Thymus (tissue), 11 donors: ENCODE results near the gene TMEM63B. TPM values are rescaled to one million over a fixed set of nuclear protein-coding genes. Genes with fewer than 3 reads are reported as not detected.

ENCODE experiments used
- DNase-seq, 9 donors: peaks; one replicate each; pipeline ENCODE4 v3.0.0-alpha.2; 2013; ENCODE audit warnings: low spot score in 9 of 9, low read depth in 6 of 9, missing footprints in 1 of 9
- H3K27ac ChIP-seq, 2 donors: one replicate each; pipeline ENCODE4 v1.5.1; 2013; ENCODE audit warnings: control low read depth in 1 of 2, low read depth in 1 of 2, low read length in 1 of 2, mild to moderate bottlenecking in 1 of 2, moderate library complexity in 1 of 2
- H3K27me3 ChIP-seq, 2 donors: one replicate each; pipeline ENCODE4 v1.5.1; 2013; ENCODE audit warnings: low read length in 1 of 2; ENCODE audit not compliant: control insufficient read depth in 2 of 2, insufficient read depth in 1 of 2
- H3K36me3 ChIP-seq, 2 donors: one replicate each; pipeline ENCODE4 v1.5.1; 2013; ENCODE audit warnings: low read length in 1 of 2, mild to moderate bottlenecking in 1 of 2, moderate library complexity in 1 of 2; ENCODE audit not compliant: control insufficient read depth in 2 of 2, insufficient read depth in 2 of 2
- H3K4me1 ChIP-seq, 2 donors: one replicate each; pipeline ENCODE4 v1.5.1; 2013; ENCODE audit warnings: low read length in 2 of 2; ENCODE audit not compliant: control insufficient read depth in 2 of 2, insufficient read depth in 2 of 2
- H3K4me3 ChIP-seq, 2 donors: one replicate each; pipeline ENCODE4 v1.5.1; 2013; ENCODE audit warnings: low read length in 2 of 2, control low read depth in 1 of 2, mild to moderate bottlenecking in 1 of 2
- H3K9me3 ChIP-seq, 2 donors: one replicate each; pipeline ENCODE4 v1.5.1; 2013; ENCODE audit warnings: low read length in 1 of 2, mild to moderate bottlenecking in 1 of 2; ENCODE audit not compliant: control insufficient read depth in 2 of 2, insufficient read depth in 1 of 2
- WGBS: extraction: QIAGEN DNeasy Blood & Tissue Kit; methylation state at CpG from one replicate; pipeline ENCODE4 v1.1.7; 2013; 5-methylcytosine and 5-hydroxymethylcytosine counted together
- polyA plus RNA-seq: library from polyadenylated mRNA; stranded (reverse); fragments of 200-250 nt; gene quantifications from one replicate; pipeline ENCODE4 v1.2.3, GENCODE V29; 2013
- total RNA-seq: library from RNA; stranded (reverse); fragments of 120-200 nt; gene quantifications from one replicate; pipeline ENCODE4 v1.2.4, GENCODE V29; 2013
- donor health status: healthy.

Gene TMEM63B
- total and polyA plus RNA-seq, 2 donors = 7.5 to 11.7 TPM

DNA sequence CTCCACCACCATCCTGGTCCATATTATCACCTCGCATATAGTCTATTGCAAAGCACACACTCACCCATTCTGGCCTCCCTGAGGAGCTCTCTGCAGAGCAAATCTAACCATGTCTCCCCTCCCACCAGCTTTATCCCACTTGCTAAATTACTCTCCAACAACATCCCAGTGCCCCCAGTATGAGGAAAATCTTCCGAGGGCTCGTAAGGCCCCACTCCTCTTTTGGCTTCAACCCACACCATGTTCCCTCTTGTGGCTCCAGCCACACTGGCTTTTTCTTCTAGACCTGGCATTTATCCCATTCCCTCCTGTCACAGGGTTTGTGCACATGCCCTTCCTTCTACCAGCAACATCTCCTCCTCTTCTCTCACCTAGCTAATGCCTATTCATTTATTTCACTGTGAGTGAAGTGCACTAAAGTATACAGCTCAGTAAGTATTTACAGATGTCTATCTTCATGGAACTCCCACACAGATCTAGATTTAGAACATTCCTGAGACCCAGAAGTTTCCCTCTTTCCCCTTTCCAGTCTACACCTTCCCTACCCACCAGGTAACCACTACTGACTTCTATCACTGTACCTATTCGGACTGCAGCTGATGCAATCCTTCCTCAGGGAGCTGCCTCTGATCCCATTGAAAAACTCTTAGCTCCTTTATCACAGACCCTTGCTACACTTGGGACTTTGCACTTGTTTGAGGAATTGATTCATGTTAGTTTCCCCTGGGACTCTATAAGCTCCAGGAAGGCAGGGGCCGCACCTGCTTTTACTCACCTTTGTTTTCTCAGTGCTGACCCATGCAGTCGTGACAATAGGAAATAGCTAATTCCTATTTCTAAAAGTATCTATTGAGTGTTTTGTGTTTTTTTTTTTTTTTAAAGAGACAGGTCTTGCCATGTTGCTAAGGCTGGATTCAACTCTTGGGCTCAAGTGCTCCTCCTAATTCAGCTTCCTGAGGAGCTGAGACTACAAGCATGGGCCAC is 15.6 kb upstream of the TMEM63B start:
- no peak overlapping the region for H3K4me3 ChIP-seq
- H3K36me3 ChIP-seq = peaks cover 56 to 76% of the 10 kb centered on the region in 2 donors
- no peak for DNase-seq
- H3K4me1 ChIP-seq = peaks cover 13 to 15% of the 10 kb centered on the region in 2 donors
- no peak overlapping the region for H3K27ac ChIP-seq
- H3K27me3 ChIP-seq = no peaks in the 10 kb centered on the region
- no peaks in the 10 kb centered on the region for H3K9me3 ChIP-seq
- WGBS = 90% methylated on average over 6 of the region's 6 CpGs

DNA sequence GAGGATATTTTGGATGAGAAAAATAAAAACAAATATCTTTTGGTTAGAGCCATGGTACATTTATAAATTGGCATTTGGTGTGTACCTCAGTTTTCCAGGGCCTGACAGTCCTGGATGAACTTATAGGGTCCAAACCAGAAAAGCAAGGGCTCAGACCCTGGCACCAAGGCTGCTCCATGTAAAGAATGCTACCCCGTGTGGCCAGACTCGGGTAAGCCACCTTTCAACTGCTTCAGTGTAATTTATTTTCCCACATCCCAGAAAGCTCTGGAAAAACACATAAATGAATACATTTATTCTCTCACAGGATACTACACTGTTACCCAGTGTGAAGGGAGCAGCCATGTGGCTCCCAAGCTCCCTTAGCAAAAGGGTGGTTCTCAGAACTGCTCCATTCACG is 13.9 kb upstream of the TMEM63B start:
- no peaks in the 10 kb centered on the region for H3K27me3 ChIP-seq
- DNase-seq = no peak
- no peak overlapping the region for H3K4me3 ChIP-seq
- no peak overlapping the region for H3K27ac ChIP-seq
- H3K36me3 ChIP-seq = peaks cover 53 to 70% of the 10 kb centered on the region in 2 donors
- 90% methylated on average over 3 of the region's 3 CpGs for WGBS
- no peaks in the 10 kb centered on the region for H3K9me3 ChIP-seq
- peaks cover 24% of the 10 kb centered on the region in 2 donors for H3K4me1 ChIP-seq

DNA sequence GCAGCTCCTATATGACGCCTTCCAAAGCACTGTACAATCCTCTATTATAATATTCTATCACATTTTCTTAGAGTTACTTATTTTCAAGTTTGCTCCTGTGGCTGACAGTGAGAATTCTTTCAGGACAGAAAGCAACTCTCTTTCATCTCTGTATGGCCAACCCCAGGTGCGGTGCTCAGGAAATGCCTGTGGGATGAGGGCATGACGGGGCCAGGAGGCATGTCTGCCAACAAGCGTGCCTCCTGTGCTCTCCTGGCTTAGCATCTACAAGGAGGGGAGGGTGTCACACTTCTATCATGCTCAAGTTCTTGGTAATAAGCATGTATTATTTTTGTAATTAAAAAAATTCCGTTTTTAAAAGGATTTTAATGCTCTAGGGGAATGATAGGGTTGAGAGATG is 11.5 kb upstream of the TMEM63B start:
- 42% methylated on average over 5 of the region's 5 CpGs for WGBS
- H3K4me1 ChIP-seq = peaks cover 24% of the 10 kb centered on the region in 2 donors
- no peak overlapping the region for H3K4me3 ChIP-seq
- no peak for DNase-seq
- H3K27ac ChIP-seq = no peak overlapping the region
- peaks cover 36 to 52% of the 10 kb centered on the region in 2 donors for H3K36me3 ChIP-seq
- H3K9me3 ChIP-seq = no peaks in the 10 kb centered on the region
- no peaks in the 10 kb centered on the region for H3K27me3 ChIP-seq

DNA sequence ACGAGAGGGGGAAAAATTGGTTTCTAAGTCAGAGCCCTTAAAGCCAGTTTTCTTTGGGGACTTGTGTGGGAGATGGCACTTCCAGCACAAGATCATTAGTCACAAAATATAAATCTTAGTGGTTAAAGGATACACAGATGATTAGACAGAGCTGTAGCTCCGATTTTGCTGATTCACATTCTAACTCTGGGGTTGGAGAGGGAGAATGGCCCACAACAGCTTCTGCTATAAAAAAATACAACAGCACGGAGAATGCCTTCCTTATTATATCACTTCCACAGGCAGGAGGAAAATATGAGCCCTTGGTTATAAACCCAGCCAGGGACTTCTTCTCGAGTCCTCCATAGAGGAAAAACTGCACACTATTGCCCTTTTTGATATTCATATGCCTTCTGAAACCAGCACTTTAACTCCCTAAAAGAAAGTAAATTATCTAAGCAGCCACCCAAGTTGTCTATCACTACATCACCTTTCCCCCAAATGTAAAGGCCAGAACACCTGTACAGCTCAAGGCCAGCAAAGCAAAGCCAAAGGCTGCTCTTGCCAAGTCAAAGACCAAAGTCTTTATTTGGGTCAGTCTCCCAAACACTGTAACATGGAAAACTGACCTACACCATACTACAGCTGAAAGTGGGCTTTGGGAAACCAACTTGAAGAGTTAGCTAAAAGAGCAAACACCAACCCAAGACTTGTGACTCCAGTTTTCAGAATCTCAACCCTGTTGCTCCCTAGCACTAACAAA is 10.5 kb upstream of the TMEM63B start:
- H3K27me3 ChIP-seq = no peaks in the 10 kb centered on the region
- peak overlapping the region in 1 of 2 donors; percentile 1 for H3K27ac ChIP-seq
- H3K9me3 ChIP-seq = no peaks in the 10 kb centered on the region
- 84% methylated on average over 4 of the region's 4 CpGs for WGBS
- no peak overlapping the region for H3K4me3 ChIP-seq
- no peak for DNase-seq
- peaks cover 24 to 28% of the 10 kb centered on the region in 2 donors for H3K4me1 ChIP-seq
- peaks cover 28 to 42% of the 10 kb centered on the region in 2 donors for H3K36me3 ChIP-seq

DNA sequence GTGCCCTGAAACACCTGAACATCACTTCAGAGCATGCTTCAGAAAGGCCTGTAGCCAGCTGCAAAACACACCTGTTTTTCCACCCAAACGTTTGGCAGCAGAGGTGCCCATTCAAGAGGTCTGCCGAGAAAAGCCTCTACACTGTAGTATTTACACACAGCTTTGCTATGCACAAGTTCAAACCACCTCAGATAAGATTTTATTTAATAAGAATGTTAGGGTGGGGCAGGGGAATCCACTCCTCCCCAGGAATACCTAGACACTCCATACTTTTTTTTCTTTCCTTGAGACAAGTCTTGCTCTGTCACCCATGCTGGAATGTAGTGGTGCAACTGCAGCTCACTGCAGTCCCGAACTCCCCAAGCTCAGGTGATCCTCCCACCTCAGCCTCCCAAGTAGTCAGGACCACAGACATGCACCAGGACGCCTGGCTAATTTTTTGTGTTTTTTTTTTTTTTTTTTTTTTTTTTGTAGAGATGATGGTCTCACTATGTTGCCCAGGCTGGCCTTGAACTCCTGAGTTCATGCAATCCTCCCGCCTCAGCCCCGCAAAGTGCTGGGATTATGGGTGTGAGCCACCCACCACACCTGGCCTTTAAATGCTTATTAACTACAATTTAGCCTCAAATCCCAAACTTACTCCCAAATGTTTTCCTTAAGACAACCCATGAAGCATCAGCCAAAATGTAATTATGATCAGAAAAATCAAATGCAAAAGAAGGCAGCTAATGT is 9.8 kb upstream of the TMEM63B start:
- H3K36me3 ChIP-seq = peaks cover 23 to 35% of the 10 kb centered on the region in 2 donors
- peak overlapping the region in 1 of 2 donors; percentile 1 for H3K27ac ChIP-seq
- no peaks in the 10 kb centered on the region for H3K27me3 ChIP-seq
- no peaks in the 10 kb centered on the region for H3K9me3 ChIP-seq
- DNase-seq = peak in 4 of 9 donors; percentile 37 to 64 (median 47)
- WGBS = 79% methylated on average over 6 of the region's 6 CpGs
- H3K4me3 ChIP-seq = no peak overlapping the region
- H3K4me1 ChIP-seq = peaks cover 25 to 29% of the 10 kb centered on the region in 2 donors

DNA sequence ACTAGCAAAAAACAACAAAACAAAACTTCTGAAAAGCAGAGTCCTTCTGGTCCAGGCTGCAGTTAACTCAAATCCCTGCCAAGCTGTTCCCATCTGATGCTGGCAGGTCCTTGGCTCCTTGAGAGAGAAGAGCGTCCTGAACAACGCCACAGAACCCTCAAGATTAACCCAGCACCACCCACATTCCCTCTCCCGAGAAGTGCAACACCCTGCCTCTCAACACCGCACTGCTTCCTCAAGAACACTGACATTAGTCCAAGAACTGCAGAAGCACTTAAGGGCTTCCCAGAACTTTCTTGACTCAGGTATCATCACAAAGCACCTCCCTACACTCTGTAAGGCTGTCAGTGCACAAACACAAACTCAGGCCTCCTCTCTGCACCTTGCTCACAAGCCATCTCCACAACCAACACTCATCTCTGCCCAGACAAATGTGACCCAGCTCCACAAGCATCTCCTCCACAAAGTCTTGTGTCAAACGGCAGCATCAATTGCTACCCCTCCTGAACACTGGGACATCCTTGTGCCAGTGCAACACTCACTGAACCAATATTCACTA is 7.6 kb upstream of the TMEM63B start:
- WGBS = 87% methylated on average over 5 of the region's 5 CpGs
- no peaks in the 10 kb centered on the region for H3K27me3 ChIP-seq
- peaks cover 8 to 22% of the 10 kb centered on the region in 2 donors for H3K36me3 ChIP-seq
- H3K27ac ChIP-seq = no peak overlapping the region
- no peak overlapping the region for H3K4me3 ChIP-seq
- no peak for DNase-seq
- peaks cover 38 to 48% of the 10 kb centered on the region in 2 donors for H3K4me1 ChIP-seq
- no peaks in the 10 kb centered on the region for H3K9me3 ChIP-seq

DNA sequence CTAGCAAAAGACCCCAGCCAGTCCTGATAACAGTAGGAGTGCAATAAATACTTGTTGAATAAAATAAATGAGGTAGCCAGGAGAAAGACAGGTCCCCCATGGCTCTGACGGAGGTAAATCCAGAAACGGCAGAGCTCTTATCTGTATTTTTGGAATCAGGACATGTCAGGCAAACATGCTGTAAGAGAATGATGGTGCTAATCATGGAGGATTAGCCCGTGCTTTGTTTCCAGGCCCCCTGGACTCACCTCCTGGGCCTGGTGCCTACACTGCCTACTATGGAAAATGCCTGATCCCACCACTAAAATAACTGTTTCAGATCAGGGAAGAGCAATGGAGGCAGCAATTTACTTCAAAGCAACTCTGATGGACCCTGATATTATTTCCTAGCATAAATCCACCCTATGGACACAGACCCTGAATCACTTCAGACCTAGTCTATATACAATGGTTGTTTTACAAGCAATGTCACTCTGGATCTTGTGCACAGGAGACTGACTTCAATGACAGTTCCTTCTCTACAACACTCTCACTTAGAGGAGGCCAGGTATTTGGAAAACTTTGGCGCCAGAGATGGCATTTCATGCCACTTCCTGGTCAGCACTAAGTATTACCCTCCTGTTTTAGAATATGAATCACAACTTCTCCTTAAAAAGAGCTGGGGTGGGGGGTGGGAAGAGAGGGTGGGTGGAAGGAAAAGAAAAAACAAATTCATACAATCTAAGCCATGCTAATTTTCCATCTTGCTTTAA is 6.5 kb upstream of the TMEM63B start:
- H3K4me3 ChIP-seq = no peak overlapping the region
- H3K27ac ChIP-seq = no peak overlapping the region
- DNase-seq = no peak
- no peaks in the 10 kb centered on the region for H3K9me3 ChIP-seq
- 97% methylated on average over 4 of the region's 4 CpGs for WGBS
- H3K27me3 ChIP-seq = no peaks in the 10 kb centered on the region
- peaks cover 0 to 14% of the 10 kb centered on the region in 2 donors for H3K36me3 ChIP-seq
- H3K4me1 ChIP-seq = peaks cover 32 to 54% of the 10 kb centered on the region in 2 donors

DNA sequence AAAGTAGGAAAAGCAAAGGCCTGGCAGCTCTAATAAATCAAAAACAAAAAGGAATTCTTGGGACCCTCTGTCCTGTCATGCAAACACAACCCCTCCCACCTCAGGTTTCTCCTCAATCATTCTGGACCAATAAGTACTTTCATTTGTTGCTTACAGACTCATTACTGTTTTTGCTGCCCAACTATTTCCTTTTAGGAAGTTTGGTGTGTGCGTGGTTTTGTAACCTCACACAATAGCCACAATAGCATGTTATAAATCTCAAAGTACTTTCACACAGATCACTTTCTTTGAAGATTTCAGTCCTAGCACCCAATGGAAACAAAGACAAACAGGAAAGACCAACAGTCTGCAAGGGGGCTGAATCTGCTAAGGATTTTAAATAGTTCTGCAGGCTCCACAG is 4.6 kb upstream of the TMEM63B start:
- Histone ChIP-seq H3K4me1 (peaks cover 23 to 44% of the 10 kb centered on the region in 2 donors), H3K4me3 (peak overlapping the region in 1 of 2 donors; percentile 4), H3K9me3 (no peaks in the 10 kb centered on the region), H3K27ac (peak overlapping the region in 1 of 2 donors; percentile 40), H3K36me3 (peaks cover 0 to 7% of the 10 kb centered on the region in 2 donors), H3K27me3 (peaks cover 0 to 2% of the 10 kb centered on the region in 2 donors)
- DNase-seq = peak in 2 of 9 donors; percentile 20 to 52
- WGBS = 6% methylated on average over 1 of the region's 1 CpG
